ENCODE measurements around the gene EPHB1. TPM values are rescaled to one million over a fixed set of nuclear protein-coding genes. Genes with fewer than 3 reads are reported as not detected.

Gene EPHB1
- total RNA-seq, 1 experiment from 2014 or later, result 0.86 TPM

GRCh38 chr3:135263331-135263730, 468.3 kb downstream of the EPHB1 start:
- H3K79me2 ChIP-seq (ENCODE audit: insufficient read depth, low read length), result no peaks in the 10 kb centered on the region
- peaks cover 14% of the 10 kb centered on the region for H3K27me3 ChIP-seq (ENCODE audit: insufficient read depth, low read length)
- DNase-seq (ENCODE audit: low read depth, low spot score) (no peak), ATAC-seq (no peak)
- no peak overlapping the region for H2AFZ ChIP-seq (ENCODE audit: low read depth, low read length, poor library complexity, severe bottlenecking)
- BruUV-seq (replicated peaks), result no TSS peak
- no peak overlapping the region for H3K4me2 ChIP-seq (ENCODE audit: low read length)
- no peaks in the 10 kb centered on the region for H3K9me3 ChIP-seq (ENCODE audit: control insufficient read depth in 1 of 2, insufficient read depth in 1 of 2, low read depth in 1 of 2, low read length in 2 of 2)
- H3K9me2 ChIP-seq (ENCODE audit: insufficient read depth), result no peaks in the 10 kb centered on the region
- no peak overlapping the region for H3K27ac ChIP-seq (ENCODE audit: low read depth, low read length)
- no peak overlapping the region for H3K4me3 ChIP-seq (replicated peaks in 1 of 2; ENCODE audit: low read depth in 1 of 2, low read length in 2 of 2)
- intact Hi-C loops (cut with micrococcal nuclease), result no loop called here
- H3K36me3 ChIP-seq (ENCODE audit: control insufficient read depth in 1 of 2, insufficient read depth in 2 of 2, low read length in 2 of 2), result no peaks in the 10 kb centered on the region
- TF ChIP-seq TCF7L2 (IDR thresholded peaks at IDR 0.05; ENCODE audit: borderline replicate concordance, extremely low read depth, insufficient read depth, insufficient read length) (no peak), SRF (IDR thresholded peaks at IDR 0.05; ENCODE audit: low read depth) (no peak), EGR1 (IDR thresholded peaks at IDR 0.05; ENCODE audit: low read depth) (no peak), ZFX (IDR thresholded peaks at IDR 0.05) (no peak), POLR2A (IDR thresholded peaks at IDR 0.05; ENCODE audit: borderline replicate concordance, extremely low read depth, insufficient read depth, insufficient read length) (no peak), RAD21 (IDR thresholded peaks at IDR 0.05; ENCODE audit: low read depth) (no peak), EZH2phosphoT487 (IDR thresholded peaks at IDR 0.05; ENCODE audit: borderline replicate concordance) (no peak), ATF3 (IDR thresholded peaks at IDR 0.05) (no peak), ELF1 (IDR thresholded peaks at IDR 0.05; ENCODE audit: borderline replicate concordance, low read depth) (no peak), CTCF (IDR thresholded peaks at IDR 0.05 in 2 of 3, conservative IDR thresholded peaks at IDR 0.05 in 1 of 3; ENCODE audit: borderline replicate concordance in 1 of 3, insufficient read depth in 1 of 3, low read depth in 2 of 3, low read length in 2 of 3) (no peak), JUND (IDR thresholded peaks at IDR 0.05) (no peak)
- no peaks in the 10 kb centered on the region for H4K20me1 ChIP-seq (ENCODE audit: insufficient read depth)
- no peaks in the 10 kb centered on the region for H3K4me1 ChIP-seq (ENCODE audit: control insufficient read depth in 1 of 2, insufficient read depth in 2 of 2, low read length in 2 of 2)
- ChIA-PET POLR2A (no interaction called here), RAD21 (ENCODE audit: low non-redundant PET in 1 of 2, low total read pairs in 2 of 2, uncharacterized antibody in 2 of 2, unreplicated experiment in 2 of 2) (no interaction called here), CTCF (no interaction called here)
- H3K9ac ChIP-seq (ENCODE audit: low read length), result no peak overlapping the region

Measured in HCT116 (cell line).